Kidney (tissue), 14 donors: ENCODE data around the gene SEMA6A. TPM values are rescaled to one million over a fixed set of nuclear protein-coding genes. Genes with fewer than 3 reads are reported as not detected.

Experiments used
- DNase-seq, 5 donors: peaks; one replicate each; pipeline ENCODE4 v3.0.0-alpha.2; 2013 to 2020
- FAIRE-seq: peaks from 2 replicates; lab custom pipeline; 2012; peaks lifted over from hg19 to GRCh38; lab: Jason Lieb, UNC
- H3K27ac ChIP-seq, 2 donors: one replicate each; pipeline ENCODE4 v1.7.0; 2013; ENCODE audit warnings: low read depth in 2 of 2, low read length in 2 of 2, inconsistent platforms in 1 of 2
- H3K27me3 ChIP-seq: one replicate; pipeline ENCODE4 v1.7.1; 2013; ENCODE audit warnings: low read length, inconsistent platforms; ENCODE audit not compliant: control insufficient read depth, insufficient read depth
- H3K36me3 ChIP-seq, 3 donors: one replicate each; pipeline versions ENCODE4 v1.7.0 to v1.7.1; 2013; ENCODE audit warnings: low read length in 3 of 3, control low read depth in 1 of 3, inconsistent platforms in 1 of 3; ENCODE audit not compliant: insufficient read depth in 3 of 3, control insufficient read depth in 2 of 3
- H3K4me1 ChIP-seq, 3 donors: one replicate each; pipeline versions ENCODE4 v1.7.0 to v1.7.1; 2013; ENCODE audit warnings: low read length in 3 of 3, inconsistent platforms in 1 of 3, low read depth in 1 of 3; ENCODE audit not compliant: control insufficient read depth in 2 of 3, insufficient read depth in 2 of 3
- H3K4me3 ChIP-seq, 3 donors: one replicate each; pipeline versions ENCODE4 v1.7.0 to v1.8.1; 2013; ENCODE audit warnings: low read length in 3 of 3, control low read depth in 1 of 3, inconsistent platforms in 1 of 3
- H3K9ac ChIP-seq, 3 donors: one replicate each; pipeline versions ENCODE4 v1.7.0 to v1.7.1; 2013; ENCODE audit warnings: low read length in 3 of 3, control low read depth in 1 of 3, inconsistent platforms in 1 of 3
- H3K9me3 ChIP-seq, 3 donors: one replicate each; pipeline versions ENCODE4 v1.7.0 to v1.7.1; 2013; ENCODE audit warnings: low read length in 3 of 3, control low read depth in 1 of 3, inconsistent platforms in 1 of 3; ENCODE audit not compliant: control insufficient read depth in 2 of 3, insufficient read depth in 1 of 3
- CTCF ChIP-seq: IDR thresholded peaks from 3 replicates; pipeline ENCODE4 v1.5.1; 2012; ENCODE audit warnings: mild to moderate bottlenecking, moderate library complexity, borderline replicate concordance; ENCODE audit not compliant: insufficient read depth; ENCODE audit errors: extremely low read depth
- intact Hi-C: fragments of 100-400 bp; cut with DNase I; formaldehyde crosslinking; loops from one replicate; pipeline ENCODE4 v1.11.1; 2022
- polyA plus RNA-seq: library from polyadenylated mRNA; stranded (reverse); fragments of 350-450 nt; fragmentation: Illumina TruSeq; extraction: RNeasy Lipid Tissue Mini Kit (QIAGEN cat#74804); gene quantifications from one replicate; pipeline ENCODE4 v1.2.3, GENCODE V29; 2014; ENCODE audit warnings: low read depth, low replicate concordance; ENCODE audit not compliant: insufficient read depth
- total RNA-seq: library from RNA; stranded (reverse); fragmentation: NEBNext Ultra II Directional; extraction: Animal tissue kit (Norgen Biotek cat#: 25700); gene quantifications from one replicate; pipeline ENCODE4 v1.2.1, GENCODE V29; 2021
- donor health status: control.
- donor health status: control.
- donor health status: control.
- donor health status: control.
- donor health status: control.
- donor health status: DM: yes; HTN: yes; CAD: no.
- donor health status: Normal renal cell carcinoma (clear cell type).

SEMA6A gene
- total and polyA plus RNA-seq, 2 donors from 2014 or later: 4.0 to 51.6 TPM

GRCh38 chr5:116508835-116509234, 65.8 kb downstream of the SEMA6A start:
- Histone ChIP-seq H3K27ac (no peak overlapping the region), H3K4me3 (no peak overlapping the region), H3K36me3 (no peaks in the 10 kb centered on the region), H3K4me1 (peaks cover 0 to 4% (median 0%) of the 10 kb centered on the region in 3 donors), H3K27me3 (no peaks in the 10 kb centered on the region), H3K9ac (no peak overlapping the region), H3K9me3 (no peaks in the 10 kb centered on the region)
- DNase-seq (no peak), FAIRE-seq (no peak)
- intact Hi-C loops: no loop called here
- TF ChIP-seq CTCF: no peak

GRCh38 chr5:116507941-116508655, 66.5 kb downstream of the SEMA6A start:
- Histone ChIP-seq H3K27ac (no peak overlapping the region), H3K4me3 (no peak overlapping the region), H3K9ac (no peak overlapping the region), H3K36me3 (peaks cover 0 to under 1% (median 0%) of the 10 kb centered on the region in 3 donors), H3K27me3 (no peaks in the 10 kb centered on the region), H3K4me1 (peaks cover 0 to 4% (median 0%) of the 10 kb centered on the region in 3 donors), H3K9me3 (no peaks in the 10 kb centered on the region)
- no peak for TF ChIP-seq CTCF
- FAIRE-seq (no peak), DNase-seq (no peak)
- intact Hi-C loops: no loop called here

GRCh38 chr5:116507051-116507537, 67.5 kb downstream of the SEMA6A start:
- H3K36me3 ChIP-seq: peaks cover 0 to 3% (median 0%) of the 10 kb centered on the region in 3 donors
- DNase-seq: peak in 1 of 5 donors; percentile 85
- H3K9me3 ChIP-seq: no peaks in the 10 kb centered on the region
- peaks cover 0 to 4% (median 0%) of the 10 kb centered on the region in 3 donors for H3K4me1 ChIP-seq
- intact Hi-C loops: no loop called here
- H3K9ac ChIP-seq: no peak overlapping the region
- FAIRE-seq: no peak
- TF ChIP-seq CTCF: no peak
- no peak overlapping the region for H3K27ac ChIP-seq
- H3K4me3 ChIP-seq: no peak overlapping the region
- no peaks in the 10 kb centered on the region for H3K27me3 ChIP-seq
